Naive thymus-derived CD8-positive, alpha-beta T cell (primary cell): Measurements from ENCODE around the gene KRT81. TPM values are rescaled to one million over a fixed set of nuclear protein-coding genes. Genes with fewer than 3 reads are reported as not detected.
A peak's percentile ranks its signal among the peaks of the same experiment; 100 is the strongest.
"Not testable (repeated sequence)": the region's sequence is repeated elsewhere in the genome, so short reads cannot be mapped to it uniquely, and the experiment has no call there.

Source experiments
- ATAC-seq, 2 donors: fragments of 150-1000 bp; cut with Tn5 transposase in 1 of 2; sonication (Bioruptor Pico), chemical (Tn5 transposase) in 1 of 2; 1 replicate in 1 of 2; 2 replicates in 1 of 2; pipeline ENCODE4 v1.10.0; 2021; ENCODE audit warnings: mild to moderate bottlenecking in 2 of 2, moderate library complexity in 2 of 2
- POLR2A ChIA-PET: fragments of 350-600 bp; sonication (Branson Sonifier 250); formaldehyde crosslinking; loops from one replicate; lab custom pipeline; 2021; ENCODE audit warnings: antibody characterized with exemption; lab: Charles Lee
- DNase-seq, 10 donors: peaks; one replicate each; pipeline versions ENCODE4 v3.0.0 to v3.0.0-alpha.2; 2020 to 2022
- H3K27ac Mint-ChIP-seq, 10 donors: one replicate each; pipeline ENCODE4 v1.8.0; 2020 to 2022; ENCODE audit warnings: mild to moderate bottlenecking in 10 of 10, mixed read lengths in 10 of 10, moderate library complexity in 4 of 10, inconsistent platforms in 1 of 10
- H3K27me3 Mint-ChIP-seq, 5 donors: one replicate each; pipeline ENCODE4 v1.8.0; 2021 to 2022; ENCODE audit warnings: mixed read lengths in 5 of 5
- H3K36me3 Mint-ChIP-seq, 3 donors: one replicate each; pipeline ENCODE4 v1.8.0; 2020 to 2022; ENCODE audit warnings: mixed read lengths in 3 of 3, mild to moderate bottlenecking in 2 of 3, inconsistent platforms in 1 of 3
- H3K4me1 Mint-ChIP-seq, 4 donors: one replicate each; pipeline ENCODE4 v1.8.0; 2021 to 2022; ENCODE audit warnings: mixed read lengths in 4 of 4
- H3K4me3 Mint-ChIP-seq, 10 donors: one replicate each; pipeline ENCODE4 v1.8.0; 2020 to 2022; ENCODE audit warnings: mild to moderate bottlenecking in 10 of 10, mixed read lengths in 10 of 10, moderate library complexity in 6 of 10, inconsistent platforms in 1 of 10
- H3K9me3 Mint-ChIP-seq, 9 donors: one replicate each; pipeline ENCODE4 v1.8.0; 2020 to 2022; ENCODE audit warnings: mixed read lengths in 9 of 9, mild to moderate bottlenecking in 3 of 9, inconsistent platforms in 1 of 9, moderate library complexity in 1 of 9
- polyA plus RNA-seq, 3 donors: library from polyadenylated mRNA; unstranded; fragments of 300-500 nt; fragmentation: Illumina TruSeq; gene quantifications; one replicate each; pipeline ENCODE4 v1.2.3, GENCODE V29; 2021
- total RNA-seq, 8 experiments: library from RNA in 2 of 8; stranded (reverse) in 2 of 8; gene quantifications; one replicate each; pipeline ENCODE4 v1.2.3 and lab custom pipeline; 2021 to 2026

The KRT81 gene
- total and polyA plus RNA-seq, 5 experiments from 2014 or later, result not detected

DNA sequence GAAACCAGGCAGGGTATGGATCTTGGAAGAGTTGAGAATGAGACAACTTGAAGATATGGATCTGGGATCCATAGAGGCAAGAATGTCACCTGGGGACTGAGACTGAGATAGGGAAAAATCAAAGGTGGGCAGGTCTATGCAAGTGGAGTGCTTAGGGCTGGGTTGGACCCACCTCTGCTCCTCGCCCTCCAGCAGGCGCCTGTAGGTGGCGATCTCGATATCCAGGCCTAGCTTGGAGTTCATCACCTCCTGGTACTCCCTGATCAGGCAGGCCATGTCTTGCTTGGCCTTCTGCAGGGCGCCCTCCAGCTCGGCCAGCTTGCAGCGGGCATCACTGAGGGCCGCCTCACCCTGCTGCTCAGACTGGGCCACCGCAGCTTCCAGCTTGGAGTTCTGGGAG is 24.4 kb upstream of the KRT81 start:
- H3K4me3 Mint-ChIP-seq, H3K27ac Mint-ChIP-seq, H3K4me1 Mint-ChIP-seq, ATAC-seq, H3K9me3 Mint-ChIP-seq, POLR2A ChIA-PET, H3K36me3 Mint-ChIP-seq: not testable (repeated sequence)
- peaks cover 15 to 50% (median 39%) of the 10 kb centered on the region in 5 donors for H3K27me3 Mint-ChIP-seq
- peak in 2 of 10 donors; percentile 10 to 61 for DNase-seq

DNA sequence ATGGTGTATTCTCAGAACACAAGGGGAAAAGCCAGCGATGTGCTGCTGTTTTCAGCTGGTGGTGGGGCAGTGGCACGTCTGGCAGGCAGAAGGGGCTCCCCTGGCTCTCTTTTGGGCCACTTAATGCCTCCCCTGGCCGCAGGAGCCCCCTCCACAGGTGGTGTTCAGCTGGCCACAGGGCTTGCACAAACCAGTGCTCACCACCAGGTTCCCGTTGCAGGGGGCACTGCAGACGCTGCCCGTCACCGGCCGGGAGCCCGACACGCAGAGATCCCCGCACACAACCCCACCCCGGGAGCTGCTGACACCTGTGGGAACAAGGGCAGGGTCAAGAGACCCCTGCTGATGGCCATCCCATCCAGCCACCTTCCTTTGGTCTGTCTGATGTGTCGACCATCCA is 23.2 kb upstream of the KRT81 start:
- Mint-ChIP-seq H3K27ac (no peak overlapping the region), H3K27me3 (peaks cover 12 to 50% (median 39%) of the 10 kb centered on the region in 5 donors), H3K4me1 (no peaks in the 10 kb centered on the region), H3K9me3 (no peaks in the 10 kb centered on the region), H3K36me3 (no peaks in the 10 kb centered on the region), H3K4me3 (no peak overlapping the region)
- POLR2A ChIA-PET, result no interaction called here
- no peak for ATAC-seq
- DNase-seq, result peak in 1 of 10 donors; percentile 18

DNA sequence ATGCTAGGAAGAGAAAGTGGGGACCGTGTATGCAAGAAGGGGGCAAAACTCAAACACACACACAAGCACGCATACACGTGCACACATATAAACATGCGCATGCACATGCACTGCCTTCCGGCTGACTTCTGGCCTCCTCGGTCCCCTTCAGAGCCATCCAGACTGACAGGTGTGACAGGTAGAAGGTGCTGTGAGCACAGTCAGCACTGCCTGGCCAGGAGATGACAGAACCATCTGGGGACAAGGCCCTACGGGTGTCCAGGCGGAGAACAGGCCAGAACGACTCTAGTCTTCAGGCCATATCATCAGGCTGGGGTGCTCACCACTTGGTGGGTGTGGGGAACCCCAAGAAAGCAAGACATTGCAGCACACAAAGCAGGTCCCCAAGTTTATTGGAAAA is 22.6 kb upstream of the KRT81 start:
- no peaks in the 10 kb centered on the region for H3K36me3 Mint-ChIP-seq
- no peak overlapping the region for H3K4me3 Mint-ChIP-seq
- no peaks in the 10 kb centered on the region for H3K9me3 Mint-ChIP-seq
- ATAC-seq (no peak), DNase-seq (peak in 1 of 10 donors; percentile 50)
- POLR2A ChIA-PET, result no interaction called here
- no peak overlapping the region for H3K27ac Mint-ChIP-seq
- H3K27me3 Mint-ChIP-seq, result peaks cover 12 to 50% (median 45%) of the 10 kb centered on the region in 5 donors
- H3K4me1 Mint-ChIP-seq, result peaks cover under 1 to 4% (median 1%) of the 10 kb centered on the region in 4 donors

DNA sequence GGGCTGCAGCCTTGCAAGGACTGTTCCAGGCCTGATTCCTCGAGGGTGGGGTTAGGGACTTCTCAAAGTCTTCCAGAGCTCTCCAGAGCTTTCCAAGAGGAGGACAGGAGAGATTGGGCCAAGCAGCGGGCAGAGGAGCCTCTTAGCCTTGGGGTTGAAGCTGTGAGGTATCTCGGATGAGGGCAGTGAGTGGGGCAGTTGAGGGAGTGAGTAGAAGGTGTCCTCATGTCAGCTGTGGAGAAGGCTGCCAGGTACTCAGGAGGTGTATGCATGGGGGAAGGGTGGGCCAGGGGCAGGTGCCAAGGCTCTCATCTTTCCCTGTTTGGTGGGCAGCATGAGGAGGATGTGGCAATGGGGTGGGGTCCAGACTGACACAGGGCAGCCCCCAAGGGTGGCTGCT is 22.1 kb upstream of the KRT81 start:
- POLR2A ChIA-PET, result interaction anchor here (0.7 kb wide), 1 partner anchor 142 kb away, joined by 3 read pairs; no protein-coding TSS in a partner anchor
- peak in 1 of 10 donors; percentile 30 for DNase-seq
- Mint-ChIP-seq H3K4me3 (no peak overlapping the region), H3K27me3 (peaks cover 16 to 54% (median 48%) of the 10 kb centered on the region in 5 donors), H3K4me1 (peaks cover 5 to 9% (median 5%) of the 10 kb centered on the region in 4 donors), H3K27ac (peak overlapping the region in 1 of 10 donors; percentile 29), H3K9me3 (no peaks in the 10 kb centered on the region), H3K36me3 (no peaks in the 10 kb centered on the region)
- no peak for ATAC-seq

DNA sequence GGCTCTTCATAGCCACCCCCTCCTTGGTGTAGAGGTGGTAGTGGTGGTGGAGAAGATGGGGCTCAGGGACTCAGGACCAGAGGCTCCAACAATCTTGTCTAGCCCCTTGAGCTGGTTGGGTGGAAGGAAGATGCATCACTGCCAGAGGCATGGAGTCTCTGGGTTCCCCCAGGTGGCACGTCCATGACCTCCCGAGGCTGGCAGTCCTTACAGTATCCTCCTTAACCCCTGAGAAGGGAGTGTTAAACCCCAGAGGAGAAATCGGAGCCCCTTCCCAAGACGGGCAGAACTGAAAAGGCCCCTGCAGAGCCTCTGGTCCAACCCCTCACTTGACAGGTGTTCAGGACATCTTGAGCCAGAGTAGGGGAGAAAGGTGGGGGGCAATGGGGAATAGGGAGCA is 20.8 kb upstream of the KRT81 start:
- no peak for ATAC-seq
- POLR2A ChIA-PET, result no interaction called here
- Mint-ChIP-seq H3K4me3 (no peak overlapping the region), H3K4me1 (peaks cover 6 to 13% (median 8%) of the 10 kb centered on the region in 4 donors), H3K9me3 (no peaks in the 10 kb centered on the region), H3K27me3 (peaks cover 20 to 68% (median 52%) of the 10 kb centered on the region in 5 donors), H3K36me3 (no peaks in the 10 kb centered on the region), H3K27ac (peak overlapping the region in 1 of 10 donors; percentile 0)
- DNase-seq, result peak in 1 of 10 donors; percentile 55

DNA sequence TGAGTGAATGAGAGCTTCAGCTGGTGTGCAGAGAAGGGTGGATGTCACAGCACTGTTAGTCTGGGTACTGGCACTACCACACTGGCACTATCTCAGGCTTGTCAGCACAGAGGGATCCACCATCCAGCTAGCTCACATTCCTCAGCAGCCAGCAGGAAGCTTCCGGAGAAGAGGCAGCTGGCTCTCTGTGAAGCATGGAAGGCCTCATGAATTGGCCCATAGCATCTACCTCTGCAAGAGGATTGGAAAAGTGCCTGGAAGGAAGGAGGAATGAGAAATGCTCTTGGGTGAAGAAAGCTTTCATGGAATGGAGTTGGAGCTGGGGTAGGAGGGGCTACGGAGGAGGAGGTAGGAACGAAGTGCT is 19.9 kb upstream of the KRT81 start:
- ATAC-seq (no peak), DNase-seq (peak in 1 of 10 donors; percentile 9)
- Mint-ChIP-seq H3K4me3 (no peak overlapping the region), H3K4me1 (peaks cover 7 to 13% (median 13%) of the 10 kb centered on the region in 4 donors), H3K27me3 (peaks cover 21 to 74% (median 52%) of the 10 kb centered on the region in 5 donors), H3K36me3 (no peaks in the 10 kb centered on the region), H3K27ac (no peak overlapping the region), H3K9me3 (no peaks in the 10 kb centered on the region)
- POLR2A ChIA-PET, result no interaction called here

DNA sequence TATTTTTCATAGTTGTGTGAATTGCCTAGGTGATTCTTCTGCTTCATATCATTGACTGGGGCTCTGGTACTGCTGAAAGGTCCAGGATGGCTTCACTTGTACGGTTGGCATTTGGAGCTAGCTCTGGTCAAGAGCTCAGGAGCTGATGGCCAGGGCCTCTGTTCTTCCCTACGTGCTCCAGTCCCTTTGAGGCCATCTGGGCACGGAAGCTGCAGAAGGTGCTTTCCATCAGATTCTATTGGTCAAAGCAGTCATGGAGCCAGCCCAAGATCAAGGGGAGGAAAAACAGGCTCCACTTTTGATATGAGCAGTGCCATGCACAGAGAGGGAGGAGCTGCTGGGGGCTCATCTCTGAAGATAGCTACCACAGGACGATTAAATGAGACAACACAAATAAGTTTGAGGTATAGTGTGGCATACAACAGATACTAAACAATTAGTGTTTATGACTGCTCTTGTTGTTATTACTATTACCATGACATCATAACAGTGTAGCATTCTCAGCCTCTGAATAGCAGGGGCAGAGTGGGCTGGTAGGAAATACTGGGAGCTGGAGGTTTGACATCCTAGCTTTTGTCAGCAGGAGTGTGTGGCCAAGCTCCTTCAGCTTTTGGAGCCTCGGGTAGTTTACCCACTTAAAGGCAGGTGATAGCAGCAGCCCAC is 19.4 kb upstream of the KRT81 start:
- POLR2A ChIA-PET, result no interaction called here
- no peaks in the 10 kb centered on the region for H3K9me3 Mint-ChIP-seq
- H3K27ac Mint-ChIP-seq, result no peak overlapping the region
- no peak for ATAC-seq
- H3K4me3 Mint-ChIP-seq, result no peak overlapping the region
- peaks cover 21 to 74% (median 52%) of the 10 kb centered on the region in 5 donors for H3K27me3 Mint-ChIP-seq
- H3K4me1 Mint-ChIP-seq, result peaks cover 7 to 17% (median 14%) of the 10 kb centered on the region in 4 donors
- peak in 1 of 10 donors; percentile 30 for DNase-seq
- H3K36me3 Mint-ChIP-seq, result no peaks in the 10 kb centered on the region

DNA sequence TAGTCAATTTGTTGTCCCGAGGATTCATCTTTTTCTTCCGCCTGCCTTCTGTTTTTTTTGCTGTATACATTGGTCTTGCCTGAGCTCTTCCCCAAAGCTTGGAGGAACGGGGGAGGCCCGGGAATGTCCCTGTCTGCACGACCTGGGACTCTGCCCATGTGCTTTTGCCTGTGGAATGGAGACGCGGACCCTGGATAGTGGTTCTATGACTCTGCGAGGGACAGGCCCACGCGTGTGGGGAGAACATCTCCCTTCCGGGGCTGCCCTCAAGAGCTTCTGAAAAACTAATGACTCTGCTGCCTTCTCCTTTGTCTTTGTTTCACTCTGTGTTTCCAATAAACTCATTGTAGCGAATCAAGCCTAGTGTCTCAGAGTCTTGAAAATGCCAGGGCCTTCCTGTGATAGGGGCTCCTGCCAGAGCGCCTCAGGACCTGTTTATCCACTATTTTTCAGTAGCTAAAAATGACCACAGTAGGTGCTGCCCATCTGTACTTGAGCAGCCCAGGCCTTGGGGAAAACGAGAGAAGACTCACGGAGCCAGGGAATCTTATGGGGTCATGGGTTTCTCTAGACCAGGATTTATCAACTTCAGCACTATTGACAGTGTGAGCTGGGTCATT is 17.6 kb upstream of the KRT81 start:
- Mint-ChIP-seq H3K4me3 (peak overlapping the region in 9 of 10 donors; percentile 2 to 72 (median 60)), H3K27me3 (peaks cover 21 to 74% (median 50%) of the 10 kb centered on the region in 5 donors), H3K27ac (peak overlapping the region in 2 of 10 donors; percentile 64 to 67), H3K36me3 (no peaks in the 10 kb centered on the region), H3K9me3 (no peaks in the 10 kb centered on the region), H3K4me1 (peaks cover 18 to 30% (median 26%) of the 10 kb centered on the region in 4 donors)
- no peak for DNase-seq
- no peak for ATAC-seq
- POLR2A ChIA-PET, result no interaction called here

DNA sequence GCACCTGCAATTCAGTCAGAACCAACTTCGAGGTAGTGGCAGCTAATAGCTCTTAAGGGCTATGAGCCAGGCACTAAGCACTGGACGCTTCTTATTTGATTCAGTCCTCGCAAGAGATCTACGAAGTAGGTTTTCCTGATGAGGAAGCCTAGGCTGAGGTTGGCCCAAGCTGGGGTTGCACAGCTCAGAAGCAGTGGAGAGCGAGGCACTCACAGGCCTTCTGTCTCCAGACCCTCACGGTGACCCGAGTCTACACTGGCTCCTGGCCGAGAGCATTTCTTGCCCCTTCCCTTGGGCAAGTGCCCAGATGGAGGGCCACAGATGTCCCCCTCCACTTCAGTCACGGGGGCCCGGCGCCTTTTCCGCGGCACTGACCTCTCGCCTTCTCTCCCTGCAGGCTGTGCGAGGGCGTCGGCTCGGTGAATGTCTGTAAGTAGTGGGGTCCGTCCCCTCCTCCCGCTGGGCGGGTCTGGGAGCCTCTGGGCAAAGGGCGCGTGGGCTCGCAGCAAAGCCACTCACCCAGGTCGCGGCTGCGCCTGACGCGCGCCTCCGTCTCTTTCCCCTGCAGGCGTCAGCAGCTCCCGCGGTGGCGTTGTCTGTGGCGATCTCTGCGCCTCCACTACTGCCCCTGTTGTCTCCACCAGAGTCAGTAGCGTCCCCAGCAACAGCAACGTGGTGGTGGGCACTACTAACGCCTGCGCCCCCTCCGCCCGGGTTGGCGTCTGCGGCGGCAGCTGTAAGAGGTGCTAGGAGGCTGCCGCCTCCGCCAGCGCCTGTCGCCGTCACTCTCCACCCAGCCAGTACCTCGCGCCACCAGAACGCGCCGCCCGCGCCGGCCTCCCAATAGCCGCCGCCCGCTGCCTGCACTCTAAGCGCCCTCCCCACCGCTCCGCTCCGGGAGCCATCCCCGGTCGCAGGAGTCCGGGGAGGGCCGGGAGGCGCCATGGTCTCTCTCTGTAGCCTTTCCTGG is 16.8 kb upstream of the KRT81 start:
- H3K27me3 Mint-ChIP-seq, result peaks cover 17 to 67% (median 50%) of the 10 kb centered on the region in 5 donors
- POLR2A ChIA-PET, result no interaction called here
- peak in 5 of 10 donors; percentile 15 to 59 (median 22) for DNase-seq
- H3K4me1 Mint-ChIP-seq, result peaks cover 18 to 30% (median 26%) of the 10 kb centered on the region in 4 donors
- H3K36me3 Mint-ChIP-seq, result no peaks in the 10 kb centered on the region
- peak overlapping the region; percentile 2 to 73 (median 60) for H3K4me3 Mint-ChIP-seq
- peak overlapping the region in 1 of 10 donors; percentile 64 for H3K27ac Mint-ChIP-seq
- peak; percentile 84 to 93 for ATAC-seq
- H3K9me3 Mint-ChIP-seq, result no peaks in the 10 kb centered on the region

DNA sequence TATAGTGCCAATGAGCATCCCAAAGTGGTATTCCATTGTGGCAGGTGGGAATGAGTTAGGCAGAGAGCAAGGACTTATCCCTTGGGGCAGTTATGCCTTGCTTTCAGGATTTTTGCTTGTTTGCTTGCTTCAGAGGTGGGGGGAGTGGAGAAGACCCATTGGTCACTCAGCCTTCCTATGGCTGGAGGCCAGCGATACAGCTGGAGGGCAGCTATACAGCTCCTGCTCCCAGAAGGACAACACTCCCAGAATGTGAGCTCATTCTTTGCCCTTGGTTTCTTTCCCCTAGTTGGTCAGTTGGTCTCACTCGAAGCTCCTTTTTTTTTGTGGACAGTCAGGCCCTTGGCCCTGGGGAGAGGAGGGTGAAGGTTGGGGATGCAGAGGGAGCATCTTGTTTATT is 15.4 kb upstream of the KRT81 start:
- DNase-seq (no peak), ATAC-seq (no peak)
- Mint-ChIP-seq H3K36me3 (no peaks in the 10 kb centered on the region), H3K9me3 (no peaks in the 10 kb centered on the region), H3K4me3 (no peak overlapping the region), H3K4me1 (peaks cover 18 to 30% (median 26%) of the 10 kb centered on the region in 4 donors), H3K27me3 (peaks cover 15 to 53% (median 44%) of the 10 kb centered on the region in 5 donors), H3K27ac (no peak overlapping the region)
- POLR2A ChIA-PET, result no interaction called here

DNA sequence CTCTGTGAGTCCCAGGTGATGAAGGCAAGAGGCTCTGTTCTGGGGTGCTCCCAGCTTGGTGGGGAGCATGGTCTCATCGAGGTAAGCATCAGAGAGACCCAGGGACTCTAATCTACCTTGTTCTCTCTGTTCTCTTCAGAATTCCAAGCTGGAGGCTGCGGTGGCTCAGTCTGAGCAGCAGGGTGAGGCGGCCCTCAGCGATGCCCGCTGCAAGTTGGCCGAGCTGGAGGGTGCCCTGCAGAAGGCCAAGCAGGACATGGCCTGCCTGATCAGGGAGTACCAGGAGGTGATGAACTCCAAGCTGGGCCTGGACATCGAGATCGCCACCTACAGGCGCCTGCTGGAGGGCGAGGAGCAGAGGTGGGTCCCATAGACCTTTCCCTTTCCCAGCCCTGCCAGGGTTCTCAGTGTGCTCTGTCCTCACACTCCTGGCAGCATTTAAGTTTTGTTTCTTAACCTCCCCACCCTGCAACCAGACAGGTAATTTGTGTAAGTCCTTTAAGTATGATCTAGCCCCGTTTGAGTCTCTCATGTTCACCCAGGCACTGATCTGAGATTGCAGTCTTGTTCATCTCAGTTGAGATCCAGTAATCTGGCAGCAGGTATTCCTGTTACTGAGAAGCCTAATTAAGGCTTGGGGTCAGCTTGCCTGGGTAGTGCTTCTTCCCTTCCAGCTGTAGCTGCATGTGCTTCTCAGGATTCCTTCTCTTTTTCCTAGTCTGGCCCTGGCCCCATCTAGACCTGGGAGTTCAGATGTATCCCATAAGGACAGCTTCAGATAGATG is 14.8 kb upstream of the KRT81 start:
- Mint-ChIP-seq H3K27me3 (peaks cover 15 to 47% (median 38%) of the 10 kb centered on the region in 5 donors), H3K4me1 (peaks cover 18 to 30% (median 26%) of the 10 kb centered on the region in 4 donors), H3K4me3 (no peak overlapping the region), H3K36me3 (no peaks in the 10 kb centered on the region), H3K9me3 (no peaks in the 10 kb centered on the region), H3K27ac (no peak overlapping the region)
- DNase-seq (peak in 1 of 10 donors; percentile 19), ATAC-seq (no peak)
- POLR2A ChIA-PET, result no interaction called here
